DMS114 treated with DMSO at 0.1 percent for 48 hours (cell line): ENCODE results near the gene IL1RN.

Experiments
- DNase-seq: peaks from one replicate; lab custom pipeline; 2025; ENCODE audit not compliant: unreplicated experiment; lab: John Stamatoyannopoulos, UW

The IL1RN gene

DNA sequence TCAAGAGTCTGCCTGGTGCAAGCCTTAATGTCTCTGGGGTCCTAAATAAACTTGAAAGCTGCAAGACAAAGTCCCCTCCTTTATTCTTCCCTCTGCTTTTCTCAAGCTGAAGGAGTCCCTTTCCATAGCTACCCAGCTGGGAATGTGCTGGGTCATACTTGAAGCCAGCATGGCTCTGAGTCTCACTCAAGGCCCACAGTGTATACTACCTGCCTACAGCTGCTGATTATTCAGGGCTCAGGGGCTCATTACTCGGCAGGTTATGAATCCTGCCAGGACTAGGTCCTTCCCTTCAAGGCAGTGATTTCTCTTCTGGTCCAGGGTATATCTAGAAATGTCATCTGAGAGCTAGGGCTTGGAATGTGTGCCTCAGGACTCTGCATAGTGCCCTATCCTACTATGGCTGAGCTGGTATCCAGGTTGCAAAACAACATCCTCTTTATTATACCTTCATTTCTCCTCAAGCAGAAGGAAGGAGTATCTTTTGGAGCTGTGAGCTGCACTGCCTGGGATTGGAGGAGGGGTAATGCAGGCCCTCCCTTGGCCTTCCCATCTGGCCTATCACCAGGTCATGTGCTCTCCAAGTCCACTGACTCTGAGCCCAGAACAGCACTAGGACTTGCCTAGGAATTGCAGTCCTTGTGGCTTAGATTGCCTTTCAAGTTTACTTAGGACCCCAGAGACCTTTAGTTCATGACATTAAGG, 22.3 kb downstream of the IL1RN start:
- DNase-seq, result no peak

DNA sequence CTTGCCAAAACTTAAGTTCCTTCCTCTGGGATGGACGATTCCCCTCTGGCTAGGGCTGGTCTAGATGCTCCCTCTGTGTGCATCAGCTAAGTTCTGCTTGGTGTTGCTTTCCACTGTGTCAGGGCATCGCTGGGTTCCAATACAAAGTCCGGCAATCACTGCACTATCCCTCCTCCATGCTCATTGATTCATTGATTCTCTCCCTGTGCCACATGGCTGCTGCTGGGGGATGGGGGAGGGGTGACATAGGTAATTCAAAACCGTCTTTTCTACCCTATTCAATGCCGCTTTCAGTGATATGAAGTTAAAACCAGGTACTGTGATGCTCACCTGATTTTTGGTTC, 22.8 kb downstream of the IL1RN start:
- no peak for DNase-seq

DNA sequence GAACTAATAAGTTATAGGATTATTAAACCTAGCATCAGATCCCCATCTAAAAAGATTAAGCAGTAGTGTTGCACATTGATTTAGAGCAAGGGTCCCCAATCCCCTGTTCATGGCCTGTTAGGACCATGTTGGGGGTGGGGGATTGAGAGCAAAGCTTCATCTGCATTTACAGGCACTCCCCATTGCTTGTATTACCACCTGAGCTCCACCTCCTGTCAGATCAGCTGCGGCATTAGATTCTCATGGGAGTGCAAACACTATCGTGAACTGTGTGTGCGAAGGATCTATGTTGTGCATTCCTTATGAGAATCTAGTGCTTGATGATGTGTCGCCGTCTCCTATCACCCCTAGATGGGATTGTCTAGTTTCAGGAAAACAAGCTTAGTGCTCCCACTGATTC, 27.9 kb downstream of the IL1RN start:
- DNase-seq, result no peak

DNA sequence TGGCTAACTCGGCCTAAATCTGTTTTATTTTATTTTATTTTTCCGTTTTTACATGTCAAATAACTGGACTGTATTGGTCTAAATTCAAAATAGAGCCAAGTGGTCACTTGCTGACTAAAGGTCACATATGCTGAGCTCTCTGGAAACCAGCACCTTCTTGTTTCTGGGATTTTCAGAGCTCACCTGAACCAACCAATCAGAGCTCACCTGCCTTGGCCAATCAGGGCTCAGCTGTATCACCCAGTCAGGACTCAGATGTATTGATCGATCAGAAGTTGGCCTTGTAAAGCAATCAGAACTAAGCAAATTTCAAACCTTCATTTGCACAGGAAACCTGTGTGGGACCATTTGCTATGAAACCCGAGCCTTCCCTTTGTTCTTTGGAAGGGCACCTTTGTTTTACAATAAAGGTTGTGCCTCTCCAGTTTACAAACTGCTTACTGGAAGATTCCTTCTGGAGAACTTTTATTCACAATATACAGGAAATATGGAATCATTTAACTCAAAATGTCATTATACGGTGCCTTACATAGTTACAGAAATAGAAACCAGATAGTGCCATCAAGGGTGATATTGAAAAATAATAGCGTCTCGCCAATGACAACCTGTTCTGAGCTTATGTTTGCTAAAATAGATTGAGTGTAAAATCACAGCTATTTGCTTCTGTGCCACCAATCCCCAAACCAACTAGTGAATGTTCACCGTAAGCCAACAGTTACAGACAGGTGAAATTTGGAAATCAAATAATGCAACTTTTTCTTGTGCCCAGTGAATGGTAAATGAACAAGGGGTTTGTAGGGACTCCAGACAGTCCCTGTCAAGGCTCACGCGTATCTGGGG, 29.1 kb downstream of the IL1RN start:
- no peak for DNase-seq

DNA sequence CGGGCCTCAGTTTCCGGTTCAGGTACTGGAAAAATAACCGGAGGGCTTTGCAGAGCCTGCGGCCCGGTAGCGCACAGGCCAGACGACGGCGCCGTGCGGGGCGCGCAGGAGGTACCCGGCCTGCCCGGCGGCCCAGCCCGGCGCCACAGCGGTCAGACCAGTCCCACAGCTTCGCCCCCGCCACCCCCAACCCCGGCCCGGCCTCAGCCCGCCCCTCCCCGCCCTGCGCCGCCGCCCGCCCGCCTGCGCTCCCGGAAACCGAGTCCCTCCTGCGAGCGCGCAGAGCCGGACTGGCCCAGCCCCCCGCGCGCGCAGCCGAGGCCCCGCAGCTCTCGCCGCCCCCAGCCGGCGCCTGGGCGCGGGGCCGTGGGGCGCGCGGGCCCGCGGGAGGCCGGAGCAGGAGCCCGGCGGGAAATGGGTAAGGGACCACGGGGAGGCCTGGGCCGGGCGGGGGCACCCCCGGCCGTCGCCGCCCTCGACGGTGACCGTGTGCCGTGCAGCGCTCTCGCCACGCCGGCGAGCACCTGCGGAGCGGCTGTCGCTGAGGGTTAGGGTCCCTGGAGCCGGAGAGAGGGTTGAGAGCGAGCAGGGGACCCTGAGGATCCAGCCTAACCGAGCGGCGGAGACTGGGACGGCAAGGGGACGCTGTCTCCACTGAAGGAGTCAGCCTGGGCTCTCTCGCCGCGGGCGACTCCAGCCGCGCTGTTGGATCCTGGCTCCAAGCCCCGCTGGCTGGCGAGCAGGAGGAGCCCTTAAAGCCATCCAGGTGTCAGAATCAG, 29.9 kb downstream of the IL1RN start:
- no peak for DNase-seq

DNA sequence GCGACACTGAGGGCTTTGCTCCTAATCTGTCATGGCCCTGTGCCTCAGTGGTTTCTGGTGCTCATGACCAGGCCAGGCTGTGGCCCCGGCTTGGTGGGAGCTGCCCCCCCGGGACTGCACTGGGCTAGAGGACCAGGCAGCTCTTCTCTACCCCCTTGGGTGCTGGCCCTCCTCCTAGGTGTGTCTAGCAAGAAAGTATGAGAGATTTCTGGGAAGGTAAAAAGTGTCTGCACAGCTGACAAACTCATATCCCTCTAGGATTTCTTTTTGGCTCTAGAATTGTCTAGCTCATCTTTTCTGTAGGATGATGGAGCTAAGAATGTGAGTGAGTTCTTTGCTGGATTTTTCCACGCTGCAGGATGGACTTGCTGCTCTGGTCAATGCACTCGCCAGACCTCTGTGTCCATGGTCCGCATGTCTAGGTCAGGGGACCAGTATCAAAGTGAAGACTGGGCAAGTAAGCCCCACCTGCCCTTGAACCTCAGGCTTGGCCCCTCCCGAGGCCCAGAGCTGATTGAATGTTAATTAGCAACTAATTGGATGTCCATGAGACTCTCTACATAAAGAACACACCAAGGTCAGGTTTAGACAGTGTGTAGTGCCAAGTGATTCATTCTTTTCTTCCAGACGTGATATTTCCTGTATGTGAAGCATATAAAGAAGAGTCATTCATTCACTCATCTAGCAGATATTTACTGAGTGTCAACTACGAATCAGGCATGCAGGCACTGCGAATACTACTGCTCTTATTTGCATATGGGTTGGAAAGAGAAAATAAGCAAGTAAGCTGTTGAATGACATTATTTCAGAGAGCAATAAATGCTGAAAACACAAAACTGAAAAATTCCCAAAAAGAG, 30.7 kb downstream of the IL1RN start:
- DNase-seq, result no peak

DNA sequence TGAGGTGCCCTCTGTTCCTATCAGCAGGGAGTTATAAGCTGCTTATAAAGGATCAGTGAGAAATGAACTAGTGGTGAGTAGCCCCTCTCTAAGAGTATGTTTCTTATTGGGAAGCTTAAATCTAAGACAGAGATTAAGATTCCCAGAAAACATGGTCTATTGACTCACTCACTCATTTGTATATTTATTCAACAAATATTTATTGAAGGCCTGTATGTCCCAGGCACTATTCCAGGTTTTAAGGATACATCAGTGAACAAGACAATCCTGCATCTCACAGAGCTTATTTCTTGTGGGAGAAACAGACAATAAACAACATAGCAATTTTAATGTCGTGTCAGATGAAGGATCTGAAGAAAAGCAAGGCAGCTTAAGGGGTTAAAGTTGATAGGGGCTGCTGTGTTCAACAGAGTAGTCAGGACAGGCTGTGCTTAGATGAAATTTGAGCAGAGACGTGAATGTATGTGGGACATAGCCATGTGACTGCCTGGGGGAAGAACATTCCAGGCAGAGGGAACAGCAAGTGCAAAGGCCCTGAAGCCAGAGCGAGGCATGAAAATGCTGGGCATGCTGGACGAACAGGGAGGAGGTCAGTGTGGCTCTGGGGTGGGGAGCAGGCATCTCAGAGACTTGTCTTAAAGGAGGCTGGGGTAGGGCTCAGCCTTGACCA, 31.6 kb downstream of the IL1RN start:
- no peak for DNase-seq

DNA sequence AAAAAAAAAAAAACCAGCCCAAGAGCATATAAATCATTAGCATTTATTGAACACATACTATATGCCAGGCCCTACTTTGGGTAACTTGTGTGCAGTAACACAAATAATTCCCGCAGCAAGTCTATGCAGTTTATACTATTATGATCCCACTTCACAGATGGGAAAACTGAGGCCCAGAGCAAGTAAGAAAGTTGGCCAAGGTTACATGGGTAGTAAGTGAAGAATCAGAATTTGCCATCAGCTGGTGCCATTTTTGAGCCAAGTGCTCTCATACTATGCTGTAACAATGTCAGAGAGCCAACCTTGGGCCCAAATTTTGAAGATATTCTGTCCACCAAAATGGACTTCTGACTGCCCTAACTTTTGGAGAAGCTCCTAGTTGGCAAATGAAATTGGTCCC, 32.9 kb downstream of the IL1RN start:
- DNase-seq, result no peak

DNA sequence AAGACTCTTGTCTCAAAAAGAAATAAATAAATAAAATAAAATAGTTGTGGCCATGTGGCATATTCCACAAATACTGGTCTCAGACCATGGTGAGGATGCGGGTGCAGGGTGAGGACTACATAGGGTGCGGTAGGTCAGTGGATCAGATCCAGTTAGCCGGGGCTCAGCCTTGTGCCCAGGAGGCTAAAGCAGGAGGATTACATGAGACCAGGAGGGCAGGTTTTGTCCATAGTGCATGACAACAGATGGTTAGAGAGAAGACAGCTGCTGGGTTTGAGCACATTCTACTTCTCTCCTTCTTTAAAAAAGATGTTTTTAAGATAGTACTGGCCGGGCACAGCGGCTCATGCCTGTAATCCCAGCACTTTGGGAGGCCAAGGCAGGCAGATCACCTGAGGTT, 33.6 kb downstream of the IL1RN start:
- DNase-seq, result no peak

DNA sequence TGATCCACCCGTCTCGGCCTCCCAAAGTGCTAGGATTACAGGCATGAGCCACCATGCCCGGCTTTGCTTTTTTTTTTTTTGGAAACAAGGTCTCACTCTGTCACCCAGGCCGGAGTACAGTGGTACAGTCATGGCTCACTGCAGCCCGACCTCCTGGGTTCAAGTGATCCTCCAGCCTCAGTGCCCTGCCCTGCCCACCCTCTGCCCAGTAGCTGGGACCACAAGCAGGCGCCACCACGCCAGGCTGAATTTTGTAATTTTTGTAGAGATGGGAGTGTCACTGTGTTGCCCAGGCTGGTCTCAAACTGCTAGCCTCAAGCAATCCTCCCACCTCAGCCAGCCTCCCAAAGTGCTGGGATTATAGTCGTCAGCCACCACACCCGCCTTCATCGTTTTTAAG, 34.8 kb downstream of the IL1RN start:
- DNase-seq, result no peak

DNA sequence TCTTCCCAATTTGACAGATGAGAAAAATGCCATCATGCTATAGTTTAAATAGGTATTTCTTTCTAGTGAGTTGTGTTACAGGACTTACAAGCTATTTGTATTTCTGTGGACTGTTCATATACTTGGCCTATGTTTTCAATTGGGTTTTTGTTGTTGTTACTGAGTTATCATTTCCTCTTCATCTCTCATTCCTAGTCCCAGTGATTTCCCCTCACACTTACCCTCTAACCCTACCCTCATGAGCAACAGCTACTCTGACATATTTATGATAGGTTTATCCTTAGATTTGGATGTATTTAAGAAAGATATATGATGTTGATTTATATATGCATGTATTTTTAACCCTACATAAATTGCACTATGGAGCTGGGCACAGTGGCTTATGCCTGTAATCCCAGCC, 35.5 kb downstream of the IL1RN start:
- no peak for DNase-seq

DNA sequence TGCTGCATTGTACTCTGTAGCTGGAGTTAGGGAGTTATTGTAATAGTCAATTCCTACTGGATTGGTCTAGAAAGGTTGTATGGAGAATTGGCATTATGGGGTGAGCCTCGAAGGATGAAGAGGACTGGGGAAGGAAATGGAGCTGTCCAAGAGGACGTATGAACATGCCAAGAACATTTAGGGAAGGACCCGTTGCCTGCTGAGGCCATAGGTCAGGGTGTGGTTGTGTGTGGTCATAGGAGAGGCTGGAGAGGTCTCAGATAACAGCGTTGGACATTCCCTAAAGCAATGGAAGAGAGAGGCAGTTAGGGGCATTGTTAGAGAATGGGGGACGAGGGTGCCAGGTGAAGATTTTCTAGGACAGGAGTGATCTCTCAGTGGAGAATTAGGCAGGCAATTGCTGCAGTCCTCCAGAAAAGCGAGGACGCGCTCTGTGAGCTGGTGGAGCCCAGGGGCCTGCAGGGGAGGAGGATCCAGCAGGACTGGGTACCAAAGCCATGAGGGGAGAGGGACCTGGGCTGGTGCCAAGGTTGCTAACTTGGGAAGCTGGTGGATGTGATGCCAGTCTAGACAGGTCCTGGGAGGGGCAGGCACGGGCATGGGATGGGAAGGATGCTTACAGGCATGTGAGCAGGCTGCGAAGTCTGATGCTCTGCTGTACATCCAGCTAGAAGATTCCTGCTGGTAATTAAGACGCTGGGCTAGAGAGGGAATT, 37.0 kb downstream of the IL1RN start:
- DNase-seq, result no peak

DNA sequence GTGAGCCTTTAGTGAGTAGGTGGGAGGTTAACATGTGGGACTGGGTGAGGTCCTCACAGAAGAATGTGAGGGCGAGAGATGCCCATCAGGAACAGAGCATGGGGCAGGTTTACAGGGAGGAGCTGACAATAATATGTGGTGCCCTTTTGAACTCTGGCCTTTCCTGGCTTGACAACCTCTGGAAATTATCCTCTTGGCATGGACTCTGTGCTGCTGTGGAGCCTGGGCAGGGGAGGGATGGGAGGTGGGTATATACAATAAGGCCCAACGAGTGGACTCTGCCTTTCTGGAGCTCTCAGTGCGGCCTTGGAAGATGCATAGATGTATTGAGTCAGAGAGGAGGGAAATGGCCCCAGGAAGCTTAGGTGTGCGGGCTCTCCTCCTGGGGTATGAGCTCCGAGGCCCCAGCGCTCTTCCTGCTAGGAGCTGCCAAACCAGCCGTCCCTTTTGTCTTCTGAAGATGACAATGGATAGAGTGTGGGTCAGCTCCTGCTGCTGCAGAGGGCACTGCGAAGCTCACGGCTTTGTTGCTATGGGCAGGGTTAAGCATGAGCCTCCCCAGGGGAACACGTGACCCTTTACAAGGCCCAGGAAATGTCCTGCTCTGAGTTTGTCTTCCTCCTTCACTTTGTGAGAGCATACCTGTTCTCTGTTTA, 37.7 kb downstream of the IL1RN start:
- no peak for DNase-seq

DNA sequence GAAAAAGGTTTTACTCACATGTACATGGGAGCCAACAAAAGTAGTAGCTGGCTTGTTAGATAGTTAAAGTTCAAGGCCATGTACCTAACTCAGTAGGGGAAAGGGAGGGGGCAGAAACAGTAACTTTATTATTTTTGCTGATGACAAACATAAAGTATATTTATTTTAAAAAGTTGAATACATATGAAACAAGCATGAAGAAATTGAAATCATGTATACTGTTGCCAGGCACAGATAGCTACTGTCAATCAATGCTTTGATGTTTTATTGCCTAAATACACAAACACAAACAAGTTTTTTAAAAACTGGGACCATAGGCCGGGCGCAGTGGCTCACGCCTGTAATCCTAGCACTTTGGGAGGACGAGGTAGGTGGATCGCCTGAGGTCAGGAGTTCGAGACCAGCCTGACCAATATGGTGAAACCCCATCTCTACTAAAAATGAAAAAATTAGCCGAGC, 38.8 kb downstream of the IL1RN start:
- DNase-seq, result no peak

DNA sequence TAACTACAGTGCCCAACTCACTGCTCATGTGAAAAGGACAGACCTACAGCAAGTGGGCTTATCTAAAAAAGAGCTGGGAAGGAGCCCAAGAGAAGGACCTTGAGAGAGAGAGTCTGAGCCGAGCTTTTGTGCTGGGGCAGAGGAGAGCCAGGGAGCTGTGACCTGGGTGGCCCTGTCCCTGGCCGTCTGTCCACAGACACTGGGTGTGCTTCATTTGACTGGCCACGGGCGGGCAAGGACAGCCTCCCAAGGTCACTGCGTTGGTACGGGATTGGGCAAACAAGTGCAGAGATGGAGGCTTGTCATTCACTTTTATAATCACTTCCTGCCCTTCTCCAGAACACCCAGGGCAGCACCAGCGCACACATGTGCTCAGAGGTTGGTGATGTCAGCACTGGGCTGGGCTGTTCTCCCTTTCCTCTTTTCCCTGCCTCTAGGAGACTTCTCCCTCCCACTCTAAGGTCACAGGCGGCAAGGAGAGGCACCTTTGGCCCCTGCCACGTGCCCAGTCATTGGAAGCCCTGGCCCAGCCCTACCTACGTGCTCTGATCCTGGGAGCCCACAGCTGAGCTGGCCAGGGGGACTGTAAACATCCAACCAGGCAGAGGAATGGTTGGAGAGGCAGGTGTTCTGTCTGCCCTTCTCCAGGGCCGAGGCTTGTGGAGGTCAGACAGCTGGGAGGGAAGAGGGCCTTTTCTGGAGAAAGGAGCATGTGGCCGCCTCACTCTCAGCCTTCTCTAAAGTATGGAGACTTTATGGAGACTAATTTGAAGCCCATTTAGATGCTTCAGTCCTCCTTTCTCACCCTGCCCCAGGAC, 39.9 kb downstream of the IL1RN start:
- no peak for DNase-seq

DNA sequence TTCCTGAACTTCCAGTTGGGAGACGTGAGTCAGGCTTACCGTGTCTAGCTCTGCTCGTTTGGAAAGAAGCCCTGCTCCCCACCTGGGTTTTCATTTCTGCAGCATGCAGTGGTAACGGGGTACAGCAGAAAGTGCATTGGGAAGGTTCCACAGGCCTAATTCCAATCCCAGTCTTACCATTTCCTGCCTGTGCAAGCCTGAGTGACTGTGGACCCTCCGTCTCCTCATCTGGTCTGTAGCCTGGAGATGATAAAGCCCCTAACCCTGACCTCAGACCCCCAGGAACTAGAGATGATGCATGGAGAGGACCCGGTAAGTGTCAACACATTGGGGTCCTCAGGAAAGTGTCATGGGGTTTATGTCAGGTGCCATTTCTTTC, 40.6 kb downstream of the IL1RN start:
- no peak for DNase-seq

DNA sequence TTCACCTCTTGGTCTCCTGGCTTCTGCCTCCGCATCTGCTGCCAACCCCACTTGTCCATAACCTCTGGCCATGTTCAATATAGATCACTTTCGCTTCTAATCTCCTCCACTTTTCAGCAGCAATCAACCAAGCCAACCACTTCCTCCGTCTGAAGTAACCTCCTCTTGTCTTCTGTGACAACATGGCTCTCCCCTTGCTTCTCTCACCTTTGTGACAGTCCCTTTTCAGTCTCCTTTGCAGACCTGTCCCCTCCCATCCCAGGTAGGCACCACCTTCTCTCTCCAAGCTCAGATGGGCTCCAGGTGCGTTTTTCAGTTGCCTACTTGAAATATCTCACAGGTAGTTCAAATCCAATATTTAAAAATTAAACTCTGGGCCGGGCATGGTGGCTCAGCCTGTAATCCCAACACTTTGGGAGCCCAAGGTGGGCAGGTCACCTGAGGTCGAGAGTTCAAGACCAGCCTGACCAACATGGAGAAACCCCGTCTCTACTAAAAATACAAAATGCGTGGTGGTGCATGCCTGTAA, 41.7 kb downstream of the IL1RN start:
- no peak for DNase-seq

DNA sequence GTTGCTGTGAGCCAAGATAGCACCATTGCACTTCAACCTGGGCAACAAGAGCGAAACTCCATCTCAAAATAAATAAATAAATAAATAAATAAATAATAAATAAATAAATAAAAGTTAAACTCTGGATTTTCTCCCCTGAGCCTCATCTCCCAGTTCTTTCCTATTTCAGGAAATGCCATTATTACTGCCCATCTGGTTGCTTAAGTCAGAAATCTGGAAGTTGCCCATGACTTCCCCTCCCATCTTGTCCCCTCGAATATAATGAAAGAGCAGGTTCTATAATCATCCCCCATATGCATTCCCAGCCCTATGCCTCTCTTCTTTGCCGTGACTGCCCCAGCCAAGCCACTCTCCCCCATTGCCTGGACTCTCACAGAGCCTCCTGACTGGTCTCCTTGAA, 42.2 kb downstream of the IL1RN start:
- no peak for DNase-seq
